22Rv1 (cell line): Measurements from ENCODE around the gene PLEKHA8.

Experiments
- H3K27ac ChIP-seq: fragments of 450-650 bp; 2 replicates; pipeline ENCODE4 v1.5.1; 2017
- CTCF ChIP-seq: fragments of 450-650 bp; IDR thresholded peaks from 2 replicates; pipeline ENCODE4 v1.5.1; 2017; ENCODE audit warnings: mild to moderate bottlenecking
- ZFX ChIP-seq: fragments of 450-650 bp; IDR thresholded peaks from 2 replicates; pipeline ENCODE4 v1.6.1; 2017; ENCODE audit warnings: antibody characterized with exemption, borderline replicate concordance

The PLEKHA8 gene

GRCh38 chr7:30166155-30166840 is 138.1 kb downstream of the PLEKHA8 start:
- no peak overlapping the region for H3K27ac ChIP-seq
- no peak for TF ChIP-seq CTCF
- TF ChIP-seq ZFX: no peak

- no peak overlapping the region for H3K27ac ChIP-seq
- TF ChIP-seq CTCF (no peak), ZFX (no peak)
These were observed 138.6 kb downstream of the PLEKHA8 start for GRCh38 chr7:30166841-30167235.

GRCh38 chr7:30167901-30168300 is 139.7 kb downstream of the PLEKHA8 start:
- TF ChIP-seq ZFX: no peak
- no peak for TF ChIP-seq CTCF
- no peak overlapping the region for H3K27ac ChIP-seq

GRCh38 chr7:30168835-30169573 is 140.8 kb downstream of the PLEKHA8 start:
- TF ChIP-seq ZFX (no peak), CTCF (no peak)
- no peak overlapping the region for H3K27ac ChIP-seq

GRCh38 chr7:30169579-30169978 is 141.4 kb downstream of the PLEKHA8 start:
- TF ChIP-seq CTCF (no peak), ZFX (no peak)
- H3K27ac ChIP-seq: no peak overlapping the region

GRCh38 chr7:30170476-30171205 is 142.4 kb downstream of the PLEKHA8 start:
- no peak overlapping the region for H3K27ac ChIP-seq
- TF ChIP-seq ZFX (no peak), CTCF (no peak)
